C4-2B (cell line): ENCODE data around the gene TP53I3.

Experiments
- H3K27ac ChIP-seq: fragments of 450-650 bp; 2 replicates; pipeline ENCODE4 v1.5.1; 2017
- CTCF ChIP-seq: fragments of 450-650 bp; conservative IDR thresholded peaks from 2 replicates; pipeline ENCODE4 v1.5.1; 2017; ENCODE audit warnings: mild to moderate bottlenecking
- ZFX ChIP-seq: fragments of 450-650 bp; IDR thresholded peaks from 2 replicates; pipeline ENCODE4 v1.6.1; 2017

The TP53I3 gene

DNA sequence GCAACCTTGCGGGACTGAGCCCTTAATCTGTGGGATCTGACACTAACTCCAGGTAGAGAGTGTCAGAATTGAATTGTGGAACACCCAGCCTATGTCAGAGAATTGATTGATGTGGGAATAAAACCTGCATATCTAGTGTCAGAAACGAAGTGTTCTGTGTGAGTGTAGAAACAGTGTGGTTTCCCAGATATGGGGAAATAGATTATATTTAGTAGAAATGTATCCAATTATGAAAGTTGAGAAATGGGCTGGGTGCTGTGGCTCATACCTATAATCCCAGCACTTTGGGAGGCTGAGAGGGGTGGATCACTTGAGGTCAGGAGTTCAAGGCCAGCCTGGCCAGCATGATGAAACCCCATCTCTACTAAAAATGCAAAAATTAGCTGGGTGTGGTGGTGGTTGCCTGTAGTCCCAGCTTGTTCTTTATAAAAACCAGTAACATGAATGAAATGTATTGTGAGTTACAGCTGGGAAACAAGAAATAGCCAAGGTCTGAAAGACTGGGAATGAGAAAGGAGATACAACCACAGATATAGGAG is 4.3 kb upstream of the TP53I3 start:
- TF ChIP-seq CTCF, result no peak
- TF ChIP-seq ZFX, result no peak
- no peak overlapping the region for H3K27ac ChIP-seq

GRCh38 chr2:24087032-24087431 is 2.4 kb upstream of the TP53I3 start:
- no peak for TF ChIP-seq ZFX
- TF ChIP-seq CTCF, result no peak

GRCh38 chr2:24086241-24086640 is 1.6 kb upstream of the TP53I3 start:
- H3K27ac ChIP-seq, result no peak overlapping the region
- TF ChIP-seq CTCF, result no peak
- no peak for TF ChIP-seq ZFX

More at GRCh38 chr2:24087032-24087431, 2.4 kb upstream of the TP53I3 start:
- H3K27ac ChIP-seq, result no peak overlapping the region

GRCh38 chr2:24085200-24085489 is 511 bp upstream of the TP53I3 start:
- H3K27ac ChIP-seq, result peak overlapping the region; percentile 67
- no peak for TF ChIP-seq ZFX
- TF ChIP-seq CTCF, result no peak

GRCh38 chr2:24083567-24084385 is 858 bp downstream of the TP53I3 start:
- TF ChIP-seq CTCF (no peak), ZFX (no peak)
- H3K27ac ChIP-seq, result peak overlapping the region; percentile 67

- no peak overlapping the region; the same call in 1 of the 2 replicates for H3K27ac ChIP-seq
- TF ChIP-seq ZFX (no peak), CTCF (no peak)
These were observed 1.7 kb downstream of the TP53I3 start for GRCh38 chr2:24082787-24083566.

GRCh38 chr2:24080701-24081100 is 3.9 kb downstream of the TP53I3 start:
- TF ChIP-seq ZFX (no peak), CTCF (no peak)
- no peak overlapping the region for H3K27ac ChIP-seq
